Measurements from ENCODE around the gene GRB2. TPM values are rescaled to one million over a fixed set of nuclear protein-coding genes. Genes with fewer than 3 reads are reported as not detected.

GRB2 gene
- total RNA-seq, 4 donors from 2014 or later = 64.8 to 120 (median 98.3) TPM

- Histone ChIP-seq H3K27ac (no peak overlapping the region), H3K4me1 (peaks cover 0 to 54% (median 7%) of the 10 kb centered on the region in 4 donors)
Observed at GRCh38 chr17:75388476-75389030, 16.9 kb downstream of the GRB2 start.

GRCh38 chr17:75387771-75388170, 17.7 kb downstream of the GRB2 start:
- TF ChIP-seq POLR2A (IDR thresholded peaks at IDR 0.05) (no peak), CTCF (IDR thresholded peaks at IDR 0.05) (no peak)
- Histone ChIP-seq H3K4me3 (no peak overlapping the region), H3K9me3 (no peaks in the 10 kb centered on the region), H3K36me3 (no peaks in the 10 kb centered on the region), H3K27ac (no peak overlapping the region), H3K4me1 (peaks cover 0 to 53% (median 7%) of the 10 kb centered on the region in 4 donors), H3K27me3 (no peaks in the 10 kb centered on the region)
- no peak for DNase-seq

More at GRCh38 chr17:75388476-75389030, 16.9 kb downstream of the GRB2 start:
- TF ChIP-seq POLR2A (IDR thresholded peaks at IDR 0.05) (no peak), CTCF (IDR thresholded peaks at IDR 0.05) (no peak)
- Histone ChIP-seq H3K27me3 (no peaks in the 10 kb centered on the region), H3K9me3 (no peaks in the 10 kb centered on the region), H3K4me3 (no peak overlapping the region), H3K36me3 (no peaks in the 10 kb centered on the region)
- DNase-seq = no peak

GRCh38 chr17:75386430-75386829, 19.0 kb downstream of the GRB2 start:
- peaks cover 0 to 46% (median 5%) of the 10 kb centered on the region in 4 donors for H3K4me1 ChIP-seq
- H3K9me3 ChIP-seq = no peaks in the 10 kb centered on the region
- no peaks in the 10 kb centered on the region for H3K36me3 ChIP-seq
- no peaks in the 10 kb centered on the region for H3K27me3 ChIP-seq
- no peak for DNase-seq
- TF ChIP-seq CTCF (IDR thresholded peaks at IDR 0.05) (no peak), POLR2A (IDR thresholded peaks at IDR 0.05) (no peak)
- H3K4me3 ChIP-seq = no peak overlapping the region
- no peak overlapping the region for H3K27ac ChIP-seq

GRCh38 chr17:75384751-75385150, 20.7 kb downstream of the GRB2 start:
- peaks cover 0 to 37% (median 5%) of the 10 kb centered on the region in 4 donors for H3K4me1 ChIP-seq
- DNase-seq = no peak
- H3K36me3 ChIP-seq = no peaks in the 10 kb centered on the region
- H3K4me3 ChIP-seq = no peak overlapping the region
- no peak overlapping the region for H3K27ac ChIP-seq
- no peaks in the 10 kb centered on the region for H3K27me3 ChIP-seq
- no peaks in the 10 kb centered on the region for H3K9me3 ChIP-seq
- no peak for TF ChIP-seq CTCF (IDR thresholded peaks at IDR 0.05)
- TF ChIP-seq POLR2A (IDR thresholded peaks at IDR 0.05) = no peak

- no peaks in the 10 kb centered on the region for H3K9me3 ChIP-seq
- no peaks in the 10 kb centered on the region for H3K27me3 ChIP-seq
- TF ChIP-seq POLR2A (IDR thresholded peaks at IDR 0.05) (no peak), CTCF (IDR thresholded peaks at IDR 0.05) (no peak)
- peak overlapping the region in 2 of 4 donors; percentile 26 to 80 for H3K27ac ChIP-seq
- no peak overlapping the region for H3K4me3 ChIP-seq
- H3K36me3 ChIP-seq = no peaks in the 10 kb centered on the region
- H3K4me1 ChIP-seq = peaks cover 0 to 37% (median 5%) of the 10 kb centered on the region in 4 donors
- DNase-seq = no peak
Observed at GRCh38 chr17:75383842-75384195, 21.7 kb downstream of the GRB2 start.

GRCh38 chr17:75380750-75381149, 24.7 kb downstream of the GRB2 start:
- H3K9me3 ChIP-seq = no peaks in the 10 kb centered on the region
- no peak overlapping the region for H3K4me3 ChIP-seq
- H3K27me3 ChIP-seq = no peaks in the 10 kb centered on the region
- no peaks in the 10 kb centered on the region for H3K36me3 ChIP-seq
- no peak overlapping the region for H3K27ac ChIP-seq
- no peak for DNase-seq
- TF ChIP-seq CTCF (IDR thresholded peaks at IDR 0.05) (no peak), POLR2A (IDR thresholded peaks at IDR 0.05) (no peak)
- peaks cover 0 to 24% (median 3%) of the 10 kb centered on the region in 4 donors for H3K4me1 ChIP-seq

All from Peyer's patch (tissue), 4 donors.